Smooth muscle cell of the coronary artery (primary cell): ENCODE measurements around the gene FAM78B. TPM values are rescaled to one million over a fixed set of nuclear protein-coding genes. Genes with fewer than 3 reads are reported as not detected.

ENCODE experiments used
- total RNA-seq: library from RNA; depleted of rRNA; stranded (reverse); fragments of >200 nt; gene quantifications from 2 replicates; pipeline ENCODE4 v1.2.3, GENCODE V29; 2014; ENCODE audit warnings: low replicate concordance

The FAM78B gene
- under 0.01 and 0.47 TPM in 2 replicates for total RNA-seq

DNA sequence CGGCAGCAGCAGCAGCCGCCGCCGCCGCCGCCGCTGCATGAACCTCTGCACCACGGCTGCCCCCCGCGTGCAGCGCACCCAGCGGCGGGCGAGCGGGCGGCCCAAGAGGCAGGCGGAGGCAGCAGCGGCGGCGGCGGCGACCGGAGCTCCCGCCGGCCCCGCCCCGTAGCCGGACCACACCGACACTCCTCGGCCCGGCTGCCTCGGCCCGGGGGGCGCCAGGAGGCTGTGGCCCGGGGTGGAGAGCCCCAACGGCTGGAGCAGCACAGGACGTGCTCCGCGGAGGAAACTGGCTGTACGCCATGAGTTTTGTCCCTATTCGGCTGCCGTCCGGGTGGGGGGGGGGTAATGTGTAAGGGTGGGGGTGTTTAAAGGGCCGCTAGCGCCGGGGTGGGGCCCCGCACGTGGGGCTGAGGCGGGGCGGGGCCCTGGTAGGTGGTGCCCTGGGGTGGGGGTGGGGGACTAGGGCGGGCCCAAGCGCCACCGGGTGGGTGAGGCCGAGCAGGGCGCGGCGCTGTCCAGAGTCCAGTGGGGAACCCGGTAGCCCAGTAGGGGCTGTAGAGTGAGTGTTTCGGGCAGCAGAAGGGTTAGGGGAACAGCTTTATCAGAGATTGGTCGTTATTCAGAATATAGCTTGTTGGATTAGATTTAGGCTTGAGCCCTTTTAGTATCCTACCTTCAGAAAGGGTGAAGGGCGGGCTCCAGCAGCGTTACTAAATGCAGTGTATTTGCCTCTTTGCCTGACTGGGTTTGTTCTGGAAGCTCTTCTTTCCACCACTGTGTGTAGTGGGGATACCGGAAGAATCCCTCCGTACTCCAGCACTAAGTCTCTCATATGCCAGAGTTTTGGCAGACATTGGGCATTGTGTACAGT is at the start of gene FAM78B:
Gene FAM78B, minus strand, starts transcription at position 304 of the 874 bp plus-strand sequence. CDS start 753 bp downstream, outside the sequence.

